Measurements from ENCODE around the gene EXOC2. TPM values are rescaled to one million over a fixed set of nuclear protein-coding genes. Genes with fewer than 3 reads are reported as not detected.

EXOC2 gene
- total RNA-seq, 1 donor from 2014 or later, result 35.3 TPM

DNA sequence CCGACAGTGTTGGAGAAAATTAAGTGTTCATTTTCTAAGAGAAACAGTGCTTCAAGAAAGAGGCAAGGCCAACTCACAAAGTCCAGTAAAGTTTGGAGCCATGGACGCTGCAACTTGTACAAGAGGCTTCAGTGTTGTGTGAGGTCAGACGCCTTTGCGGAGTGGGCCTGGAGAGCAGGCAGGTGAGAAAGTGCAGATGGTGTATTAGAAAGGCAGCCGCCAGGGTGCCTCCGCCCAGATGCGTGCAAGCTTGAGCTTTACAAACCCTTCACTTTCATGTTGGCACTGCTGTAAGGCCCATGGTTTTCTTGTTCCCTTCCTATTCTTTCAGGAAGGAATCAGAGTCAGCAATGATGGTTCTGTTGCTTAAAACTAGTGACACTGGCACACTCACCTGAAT is 25.4 kb upstream of the EXOC2 start:
- H3K36me3 ChIP-seq (ENCODE audit: control insufficient read depth, insufficient read depth, low read length), result no peaks in the 10 kb centered on the region
- H3K27me3 ChIP-seq (ENCODE audit: control insufficient read depth, insufficient read depth, low read length), result no peaks in the 10 kb centered on the region
- no peak overlapping the region for H3K4me3 ChIP-seq (ENCODE audit: low read depth, low read length)
- DNase-seq (ENCODE audit: low read depth), result no peak
- TF ChIP-seq, protein P1, sequence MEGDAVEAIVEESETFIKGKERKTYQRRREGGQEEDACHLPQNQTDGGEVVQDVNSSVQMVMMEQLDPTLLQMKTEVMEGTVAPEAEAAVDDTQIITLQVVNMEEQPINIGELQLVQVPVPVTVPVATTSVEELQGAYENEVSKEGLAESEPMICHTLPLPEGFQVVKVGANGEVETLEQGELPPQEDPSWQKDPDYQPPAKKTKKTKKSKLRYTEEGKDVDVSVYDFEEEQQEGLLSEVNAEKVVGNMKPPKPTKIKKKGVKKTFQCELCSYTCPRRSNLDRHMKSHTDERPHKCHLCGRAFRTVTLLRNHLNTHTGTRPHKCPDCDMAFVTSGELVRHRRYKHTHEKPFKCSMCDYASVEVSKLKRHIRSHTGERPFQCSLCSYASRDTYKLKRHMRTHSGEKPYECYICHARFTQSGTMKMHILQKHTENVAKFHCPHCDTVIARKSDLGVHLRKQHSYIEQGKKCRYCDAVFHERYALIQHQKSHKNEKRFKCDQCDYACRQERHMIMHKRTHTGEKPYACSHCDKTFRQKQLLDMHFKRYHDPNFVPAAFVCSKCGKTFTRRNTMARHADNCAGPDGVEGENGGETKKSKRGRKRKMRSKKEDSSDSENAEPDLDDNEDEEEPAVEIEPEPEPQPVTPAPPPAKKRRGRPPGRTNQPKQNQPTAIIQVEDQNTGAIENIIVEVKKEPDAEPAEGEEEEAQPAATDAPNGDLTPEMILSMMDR (IDR thresholded peaks at IDR 0.05; ENCODE audit: insufficient read depth, low read length, poor library complexity, severe bottlenecking), result no peak

DNA sequence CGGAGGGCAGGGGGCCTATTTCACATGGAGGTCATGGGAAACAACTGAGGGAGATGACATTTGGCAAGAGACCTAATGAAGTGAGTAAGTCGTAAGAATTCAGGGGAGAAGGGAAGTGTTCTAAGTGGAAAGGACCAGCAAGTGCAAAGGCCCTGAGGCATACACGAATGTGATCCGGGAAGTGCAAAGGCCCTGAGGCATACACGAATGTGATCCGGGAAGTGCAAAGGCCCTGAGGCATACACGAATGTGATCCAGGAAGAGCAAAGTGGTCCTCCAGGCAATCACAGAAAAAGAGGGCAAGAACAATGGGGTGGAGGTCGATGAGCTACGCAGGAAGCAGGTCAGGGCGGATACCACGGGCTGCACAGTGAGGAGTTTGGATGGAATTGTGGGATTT is 24.2 kb upstream of the EXOC2 start:
- Histone ChIP-seq H3K27me3 (ENCODE audit: control insufficient read depth, insufficient read depth, low read length) (no peaks in the 10 kb centered on the region), H3K36me3 (ENCODE audit: control insufficient read depth, insufficient read depth, low read length) (no peaks in the 10 kb centered on the region), H3K4me3 (ENCODE audit: low read depth, low read length) (no peak overlapping the region)
- TF ChIP-seq, protein P1 (IDR thresholded peaks at IDR 0.05; ENCODE audit: insufficient read depth, low read length, poor library complexity, severe bottlenecking), result no peak
- no peak for DNase-seq (ENCODE audit: low read depth)

DNA sequence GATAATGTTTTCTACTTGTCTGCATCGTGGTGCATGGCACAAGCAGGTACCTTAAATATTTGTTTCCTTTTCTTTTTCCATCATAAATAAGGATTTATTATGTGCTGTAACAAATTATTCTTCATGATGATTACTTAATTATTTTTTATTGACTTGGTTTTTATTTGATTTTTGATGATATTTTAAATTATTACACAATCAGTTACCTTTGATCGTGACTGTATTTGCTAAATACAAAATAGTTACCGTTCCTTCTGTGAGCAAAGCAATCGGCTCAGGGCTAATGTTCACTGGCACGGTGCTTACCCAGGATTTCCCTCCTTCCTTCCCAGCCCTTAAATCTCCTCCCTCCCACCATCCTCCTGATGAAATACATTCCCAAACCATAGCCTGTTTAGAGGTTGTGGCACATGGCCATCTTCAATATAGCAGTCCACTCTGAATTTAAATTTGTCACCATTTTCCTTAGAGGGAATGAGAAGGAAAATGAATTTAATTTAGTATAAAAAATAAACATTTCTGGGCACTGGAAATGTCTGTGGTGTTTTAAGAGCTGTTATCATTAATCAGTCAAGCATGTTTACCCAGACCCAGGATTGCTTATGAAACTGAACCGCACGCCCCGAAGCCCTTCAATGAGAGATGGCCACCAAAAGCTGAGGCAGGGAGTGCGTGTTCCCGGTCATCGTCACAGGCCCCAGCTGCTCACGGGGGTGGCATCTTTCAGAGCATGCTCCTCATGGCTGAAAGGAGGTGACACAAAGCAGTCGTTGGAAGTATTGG is 23.0 kb upstream of the EXOC2 start:
- TF ChIP-seq, protein P1 (IDR thresholded peaks at IDR 0.05; ENCODE audit: insufficient read depth, low read length, poor library complexity, severe bottlenecking), result no peak

DNA sequence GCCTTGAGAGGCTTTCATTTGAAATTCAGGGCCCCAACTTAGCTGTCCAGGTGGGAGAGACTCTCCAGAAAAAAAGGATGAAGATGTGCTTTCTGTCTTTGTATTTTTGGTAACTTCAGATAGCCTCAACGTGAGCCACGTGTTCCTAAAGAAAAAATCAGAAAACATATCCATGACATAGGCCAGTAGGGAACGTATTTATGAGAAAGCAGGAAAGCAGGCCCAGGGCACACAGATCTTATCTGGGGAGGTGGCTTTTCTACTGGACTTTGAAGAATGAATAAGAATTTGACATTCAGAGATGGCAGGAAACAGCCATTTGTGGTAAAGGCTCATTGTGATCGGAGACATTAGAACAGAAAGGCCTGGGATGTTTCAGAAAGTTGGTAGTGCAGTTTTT is 21.2 kb upstream of the EXOC2 start:
- H3K4me3 ChIP-seq (ENCODE audit: low read depth, low read length), result no peak overlapping the region
- no peaks in the 10 kb centered on the region for H3K27me3 ChIP-seq (ENCODE audit: control insufficient read depth, insufficient read depth, low read length)
- no peaks in the 10 kb centered on the region for H3K36me3 ChIP-seq (ENCODE audit: control insufficient read depth, insufficient read depth, low read length)
- TF ChIP-seq, protein P1 (IDR thresholded peaks at IDR 0.05; ENCODE audit: insufficient read depth, low read length, poor library complexity, severe bottlenecking), result no peak
- no peak for DNase-seq (ENCODE audit: low read depth)

More for the DNA sequence above, 23.0 kb upstream of the EXOC2 start:
- no peaks in the 10 kb centered on the region for H3K36me3 ChIP-seq (ENCODE audit: control insufficient read depth, insufficient read depth, low read length)
- DNase-seq (ENCODE audit: low read depth), result no peak
- no peaks in the 10 kb centered on the region for H3K27me3 ChIP-seq (ENCODE audit: control insufficient read depth, insufficient read depth, low read length)
- H3K4me3 ChIP-seq (ENCODE audit: low read depth, low read length), result no peak overlapping the region

DNA sequence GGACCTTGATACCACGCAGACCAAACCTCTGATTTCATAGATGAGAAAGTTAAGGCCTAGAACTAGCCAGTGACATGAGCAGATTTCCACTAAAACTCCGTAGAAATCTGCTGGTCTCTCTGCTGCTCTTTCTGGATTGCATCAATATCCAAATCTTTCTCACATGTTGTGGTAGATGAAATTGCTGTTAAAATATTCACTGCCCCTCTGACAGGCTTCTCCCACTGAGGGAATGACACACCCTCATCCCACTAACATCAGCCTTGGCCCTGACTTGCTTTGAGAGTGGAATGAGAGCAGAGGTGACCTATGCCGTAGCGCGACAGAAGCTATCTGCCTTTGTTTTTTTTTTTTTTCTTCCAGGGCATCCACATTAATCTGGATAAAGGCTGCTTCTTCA is 20.4 kb upstream of the EXOC2 start:
- no peak overlapping the region for H3K4me3 ChIP-seq (ENCODE audit: low read depth, low read length)
- H3K27me3 ChIP-seq (ENCODE audit: control insufficient read depth, insufficient read depth, low read length), result no peaks in the 10 kb centered on the region
- no peak for DNase-seq (ENCODE audit: low read depth)
- H3K36me3 ChIP-seq (ENCODE audit: control insufficient read depth, insufficient read depth, low read length), result no peaks in the 10 kb centered on the region
- TF ChIP-seq, protein P1 (IDR thresholded peaks at IDR 0.05; ENCODE audit: insufficient read depth, low read length, poor library complexity, severe bottlenecking), result no peak

DNA sequence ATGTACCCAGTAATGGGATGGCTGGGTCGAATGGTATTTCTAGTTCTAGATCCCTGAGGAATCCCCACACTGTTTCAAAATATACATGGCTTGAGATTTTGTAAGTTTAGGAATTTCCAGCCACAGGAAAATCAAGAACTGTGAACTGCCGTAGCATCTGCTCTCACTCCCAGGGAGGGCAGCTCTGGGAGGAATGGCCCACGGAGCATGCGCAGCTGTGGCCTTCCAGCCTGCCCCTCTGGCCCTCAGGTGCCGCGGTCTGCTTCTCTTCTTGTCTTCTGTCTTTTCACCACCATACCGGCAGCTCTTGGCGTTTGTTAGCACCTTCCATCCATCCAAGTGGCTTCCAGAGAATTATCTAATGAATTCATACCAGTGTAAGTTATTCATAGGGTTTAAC is 19.9 kb upstream of the EXOC2 start:
- H3K27me3 ChIP-seq (ENCODE audit: control insufficient read depth, insufficient read depth, low read length), result no peaks in the 10 kb centered on the region
- TF ChIP-seq, protein P1 (IDR thresholded peaks at IDR 0.05; ENCODE audit: insufficient read depth, low read length, poor library complexity, severe bottlenecking), result no peak
- DNase-seq (ENCODE audit: low read depth), result no peak
- H3K4me3 ChIP-seq (ENCODE audit: low read depth, low read length), result no peak overlapping the region
- no peaks in the 10 kb centered on the region for H3K36me3 ChIP-seq (ENCODE audit: control insufficient read depth, insufficient read depth, low read length)

All from kidney epithelial cell (primary cell).